Measurements from ENCODE around the gene ST3GAL3.

Gene ST3GAL3

GRCh38 chr1:43979528-43980254 lies 272.4 kb downstream of the ST3GAL3 start:
- TF ChIP-seq CTCF (IDR thresholded peaks at IDR 0.05; ENCODE audit: insufficient read depth, low read depth, low read length, missing control alignments) = no peak
- peak; percentile 58 for DNase-seq (ENCODE audit: low read depth)

GRCh38 chr1:43980255-43981134 lies 273.2 kb downstream of the ST3GAL3 start:
- H3K4me3 ChIP-seq (ENCODE audit: low read depth, low read length) = peak overlapping the region; percentile 68
- no peak for TF ChIP-seq CTCF (IDR thresholded peaks at IDR 0.05; ENCODE audit: insufficient read depth, low read depth, low read length, missing control alignments)
- DNase-seq (ENCODE audit: low read depth) = no peak

More at GRCh38 chr1:43979528-43980254, 272.4 kb downstream of the ST3GAL3 start:
- H3K4me3 ChIP-seq (ENCODE audit: low read depth, low read length) = peak overlapping the region; percentile 68
